ENCODE data around the gene CIRBP.

The CIRBP gene

DNA sequence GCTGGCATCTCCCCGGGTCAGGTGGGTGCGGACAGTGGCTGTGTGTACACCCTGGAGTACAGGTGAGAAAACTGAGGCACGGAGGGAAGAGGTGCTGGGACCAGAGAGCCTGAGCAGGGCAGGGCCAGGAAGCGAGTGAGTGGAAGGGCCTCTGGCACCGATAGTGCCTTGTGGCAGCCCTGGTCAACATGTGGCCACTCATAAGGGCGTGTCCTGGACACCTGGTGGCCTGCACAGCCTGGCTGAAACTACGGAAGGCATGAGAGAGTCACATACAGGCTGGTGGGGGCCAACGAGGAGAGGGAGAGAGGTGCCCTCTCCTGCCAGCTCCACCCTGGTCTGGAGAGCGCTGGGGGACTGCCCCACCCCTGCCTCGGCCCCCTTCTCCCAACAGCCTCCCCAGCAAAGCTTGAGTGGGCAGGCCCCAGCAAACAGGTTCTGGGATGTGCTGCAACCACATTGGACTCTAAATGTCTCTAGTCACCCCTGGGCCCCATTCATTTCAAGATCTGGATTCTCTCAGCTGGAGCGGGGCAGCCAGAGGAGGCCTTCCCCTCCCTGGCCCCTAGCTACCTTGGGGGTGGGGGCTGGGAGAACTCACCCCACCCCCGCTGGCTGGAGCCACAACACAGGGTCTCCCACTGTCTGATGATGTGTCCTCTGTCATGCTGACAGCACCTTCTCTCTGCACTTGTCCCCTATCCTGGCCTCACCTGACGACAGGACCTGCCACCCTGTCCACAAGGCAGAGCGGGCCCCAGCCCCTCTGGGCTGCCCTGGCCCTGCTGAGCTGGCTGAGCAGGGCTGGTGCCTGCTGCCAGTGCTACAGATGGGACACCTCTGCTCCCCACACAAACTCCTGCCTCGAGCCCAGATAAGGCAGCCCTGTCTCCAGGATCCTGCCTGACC, 37.1 kb upstream of the CIRBP start:
- DNase-seq = peak in 1 of 2 donors; percentile 56

DNA sequence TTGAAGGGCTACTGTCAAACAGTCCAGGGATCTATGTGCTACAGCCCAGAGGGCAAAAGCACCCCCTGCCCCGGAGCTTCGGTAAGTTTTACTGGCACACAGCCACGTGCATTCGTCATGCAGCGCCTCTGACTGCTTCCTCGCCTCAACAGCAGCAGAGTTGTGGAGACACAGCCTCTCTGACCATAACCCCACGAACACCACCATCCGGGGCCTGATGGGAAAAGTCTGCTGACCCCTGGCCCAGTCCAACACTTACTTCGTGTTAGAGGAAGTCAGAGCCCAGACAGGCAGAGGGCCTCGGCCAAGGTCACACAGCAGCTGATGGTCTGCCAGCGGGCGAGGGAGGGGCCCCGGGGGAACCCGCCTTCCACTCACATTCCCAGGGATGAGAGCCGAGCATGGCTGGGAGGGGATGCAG, 36.5 kb upstream of the CIRBP start:
- DNase-seq = peak in 1 of 2 donors; percentile 56

DNA sequence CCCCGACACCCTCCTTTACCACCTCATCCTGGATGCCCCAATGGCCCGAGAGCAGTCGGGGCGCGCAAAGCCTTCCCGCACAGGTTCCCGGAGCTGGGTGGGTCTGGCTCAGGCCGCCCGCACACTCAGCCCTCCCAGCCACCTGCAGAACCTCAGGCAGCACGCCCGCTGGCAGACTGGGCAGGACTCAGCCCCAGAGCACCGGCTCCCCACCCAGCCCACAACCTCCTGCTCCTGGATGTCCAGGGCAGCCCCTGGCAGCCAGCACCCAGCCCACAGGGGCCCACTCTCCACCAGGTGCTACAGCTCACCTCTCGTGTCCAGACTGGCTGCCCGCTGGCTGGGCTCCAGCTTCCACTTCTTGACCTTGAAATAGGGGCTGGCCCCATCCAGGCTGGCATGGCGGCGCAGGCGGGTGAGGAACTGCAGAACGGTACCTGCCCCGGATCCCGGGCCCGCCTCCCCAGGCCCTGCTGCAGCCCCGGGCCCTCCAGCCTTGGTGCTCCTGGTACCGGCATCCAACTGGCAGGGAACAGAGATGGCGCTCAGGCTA, 35.9 kb upstream of the CIRBP start:
- DNase-seq = no peak

- DNase-seq = no peak
These were observed 34.8 kb upstream of the CIRBP start for GRCh38 chr19:1234051-1234954.

GRCh38 chr19:1234955-1235380, 34.2 kb upstream of the CIRBP start:
- DNase-seq = no peak

GRCh38 chr19:1235625-1236538, 33.2 kb upstream of the CIRBP start:
- DNase-seq = no peak

DNA sequence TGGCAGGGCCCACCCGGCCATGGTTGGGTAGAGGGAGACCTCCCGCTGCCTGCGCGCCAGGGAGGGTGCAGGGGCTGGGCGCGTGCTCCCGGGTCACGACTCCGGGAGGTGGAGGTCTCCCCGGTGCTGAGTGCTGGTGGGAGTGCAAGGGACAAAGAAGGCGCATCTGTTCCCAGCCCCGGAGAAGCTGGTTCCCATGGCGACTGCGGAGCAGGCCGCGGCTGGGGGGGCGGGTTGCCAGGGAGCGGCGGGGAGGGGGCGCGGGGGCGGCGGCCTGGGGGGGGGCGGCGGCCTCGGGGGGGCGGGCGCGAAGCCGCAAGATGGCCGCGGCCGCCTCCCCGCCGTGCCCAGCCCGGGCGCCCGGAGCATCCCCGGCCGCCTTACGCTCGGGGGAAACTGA, 32.6 kb upstream of the CIRBP start:
- DNase-seq = no peak

GRCh38 chr19:1237027-1237659, 32.0 kb upstream of the CIRBP start:
- no peak for DNase-seq

- no peak for DNase-seq
These were observed 31.3 kb upstream of the CIRBP start, which contains the start of gene CBARP for GRCh38 chr19:1237754-1238368. Gene CBARP, minus strand, starts transcription at chr19:1238005. Its CDS starts 1,905 bp downstream, at chr19:1236100.

DNA sequence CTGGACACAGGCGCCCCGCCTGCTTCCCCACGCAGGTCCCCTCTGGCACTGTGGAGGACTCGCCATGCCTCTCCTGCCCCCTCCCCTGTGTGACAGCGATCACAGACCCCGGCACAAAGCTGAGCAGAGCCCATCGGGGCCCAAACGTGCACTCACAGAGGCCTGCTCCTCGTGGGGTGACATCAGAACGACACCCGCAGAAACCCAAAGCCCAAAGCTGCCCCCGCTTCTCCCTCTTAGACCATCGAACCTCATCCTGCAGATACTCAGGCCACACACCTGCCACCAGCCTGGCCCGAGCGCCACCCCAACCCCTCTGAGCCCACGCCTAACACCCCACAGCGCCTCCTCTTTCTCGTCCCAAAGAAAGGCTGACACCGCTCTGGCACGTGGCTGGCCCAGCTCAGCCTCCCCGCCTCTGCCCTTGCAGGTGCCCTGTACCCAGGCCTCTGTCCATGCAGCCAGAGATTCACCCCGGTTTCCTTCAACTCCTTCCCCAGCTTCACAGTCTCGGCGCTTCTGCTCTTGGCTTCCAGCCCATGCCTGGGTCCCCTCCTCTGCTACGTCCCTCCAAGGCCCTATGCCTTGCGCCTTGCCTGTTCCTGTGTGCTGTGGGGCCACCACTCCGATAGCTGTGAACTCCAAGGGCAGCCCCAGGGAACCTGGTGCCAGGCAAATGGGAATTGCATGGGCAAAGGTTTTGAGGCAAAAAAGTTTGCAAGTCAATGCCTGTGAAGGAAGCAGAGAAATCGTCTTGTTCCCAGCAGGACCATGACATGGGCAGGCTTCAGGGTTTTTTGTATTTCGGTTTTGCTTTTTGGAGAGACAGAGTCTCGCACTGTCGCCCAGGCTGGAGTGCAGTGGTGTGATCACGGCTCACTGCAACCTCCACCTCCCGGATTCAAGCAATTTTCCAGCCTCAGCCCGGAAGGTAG, 30.5 kb upstream of the CIRBP start:
- no peak for DNase-seq

GRCh38 chr19:1239420-1239795, 29.7 kb upstream of the CIRBP start:
- DNase-seq = no peak

DNA sequence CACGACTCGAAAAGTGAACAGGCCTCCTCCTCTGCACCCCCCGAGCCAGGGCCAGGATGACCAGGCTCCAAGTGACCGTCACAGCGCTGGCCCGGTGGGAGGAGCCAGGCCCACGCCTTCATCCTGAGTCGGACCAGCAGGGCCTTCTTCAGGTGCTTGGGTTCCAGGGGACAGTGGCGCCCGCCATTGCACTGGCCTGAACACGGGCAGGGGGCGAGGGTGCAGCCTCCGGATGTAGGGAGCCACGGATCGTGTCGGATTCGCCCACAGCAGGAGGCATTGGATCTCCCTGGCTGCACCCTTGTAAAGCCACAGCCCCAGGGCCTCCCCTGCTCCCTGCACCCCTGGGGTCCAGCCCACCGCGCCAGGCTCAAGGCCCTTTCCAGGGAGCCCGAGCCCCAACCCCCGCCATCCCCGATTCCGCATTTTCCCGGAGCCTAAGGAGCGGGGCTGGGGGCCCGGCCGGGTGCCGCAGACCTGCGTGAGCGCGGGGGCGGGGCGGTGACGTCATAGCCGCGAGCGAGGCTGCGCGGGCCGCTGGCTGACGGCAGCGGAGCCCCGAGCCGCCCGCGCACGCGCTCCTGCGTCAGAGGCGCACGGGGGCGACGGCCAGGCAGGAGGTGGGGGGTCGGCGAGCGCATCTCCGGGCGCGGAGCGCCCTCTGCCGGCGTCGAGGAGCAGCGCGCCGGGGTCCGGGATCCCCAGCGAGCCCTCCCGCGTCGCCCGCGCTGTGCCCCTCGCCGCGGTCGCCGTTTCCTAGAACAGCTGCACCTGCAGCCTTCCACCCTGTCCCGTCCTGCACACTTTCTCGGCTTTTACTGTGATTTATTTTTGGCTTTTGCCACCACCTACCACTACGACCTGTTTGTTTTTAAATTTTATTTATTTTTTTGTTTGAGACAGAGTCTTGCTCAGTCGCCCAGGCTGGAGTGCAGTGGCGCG, 29.1 kb upstream of the CIRBP start:
- DNase-seq = peak; percentile 65 to 69

DNA sequence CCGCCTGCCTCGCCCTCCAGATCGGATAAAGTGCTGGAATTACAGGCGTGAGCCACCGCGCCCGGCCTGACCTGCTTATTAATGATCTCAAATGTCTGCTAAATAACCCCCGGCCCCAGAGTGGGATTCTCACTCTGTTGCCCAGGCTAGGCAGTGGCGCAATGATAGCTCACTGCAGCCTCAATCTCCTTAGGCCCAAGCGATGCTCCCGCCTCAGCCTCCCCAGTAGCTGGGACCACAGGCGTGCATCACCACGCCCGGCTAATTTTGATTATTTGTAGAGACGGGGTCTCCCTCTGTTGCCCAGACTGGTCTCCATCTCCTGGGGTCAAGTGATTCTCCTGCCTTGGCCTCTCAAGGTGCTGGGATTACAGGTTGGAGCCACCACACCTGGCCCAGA, 28.2 kb upstream of the CIRBP start:
- DNase-seq = no peak

DNA sequence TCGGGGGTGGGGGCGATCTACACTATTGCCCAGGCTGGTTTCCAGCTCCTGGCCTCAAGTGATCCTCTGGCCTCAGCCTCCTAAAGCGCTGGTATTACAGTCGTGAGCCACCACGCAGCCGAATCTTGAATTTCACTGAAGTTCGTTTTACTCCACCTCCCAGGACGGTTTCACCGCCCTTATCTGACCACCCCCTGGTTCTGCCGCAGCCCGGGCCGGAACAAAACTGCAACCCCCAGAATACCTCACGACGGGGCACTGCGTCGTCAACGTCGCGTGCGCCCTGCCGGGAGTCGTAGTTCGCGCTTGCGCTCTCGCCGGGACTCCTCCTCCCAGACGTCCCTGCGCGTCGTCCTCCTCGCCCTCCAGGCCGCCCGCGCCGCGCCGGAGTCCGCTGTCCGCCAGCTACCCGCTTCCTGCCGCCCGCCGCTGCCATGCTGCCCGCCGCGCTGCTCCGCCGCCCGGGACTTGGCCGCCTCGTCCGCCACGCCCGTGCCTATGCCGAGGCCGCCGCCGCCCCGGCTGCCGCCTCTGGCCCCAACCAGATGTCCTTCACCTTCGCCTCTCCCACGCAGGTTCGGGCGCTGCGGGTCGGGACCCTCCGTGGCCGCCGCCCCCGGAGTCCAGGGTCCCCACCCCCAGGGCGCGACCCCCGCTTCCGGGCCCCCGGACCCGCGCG, 27.6 kb upstream of the CIRBP start, which contains the start of gene ATP5F1D:
ATP5F1D (plus strand) TSS at position 335 of the 679 bp plus-strand sequence; CDS start at position 435, 100 bp downstream.
- peak; percentile 59 to 79 for DNase-seq

GRCh38 chr19:1243768-1244692, 25.1 kb upstream of the CIRBP start:
- peak; percentile 65 to 69 for DNase-seq

GRCh38 chr19:1244693-1245451, 24.3 kb upstream of the CIRBP start:
- DNase-seq = no peak

Measured in bone marrow (tissue), 2 donors.